Measurements from ENCODE around the gene FGF22. TPM values are rescaled to one million over a fixed set of nuclear protein-coding genes. Genes with fewer than 3 reads are reported as not detected.

FGF22 gene
- total RNA-seq, 1 experiment from 2014 or later = 1.3 TPM

DNA sequence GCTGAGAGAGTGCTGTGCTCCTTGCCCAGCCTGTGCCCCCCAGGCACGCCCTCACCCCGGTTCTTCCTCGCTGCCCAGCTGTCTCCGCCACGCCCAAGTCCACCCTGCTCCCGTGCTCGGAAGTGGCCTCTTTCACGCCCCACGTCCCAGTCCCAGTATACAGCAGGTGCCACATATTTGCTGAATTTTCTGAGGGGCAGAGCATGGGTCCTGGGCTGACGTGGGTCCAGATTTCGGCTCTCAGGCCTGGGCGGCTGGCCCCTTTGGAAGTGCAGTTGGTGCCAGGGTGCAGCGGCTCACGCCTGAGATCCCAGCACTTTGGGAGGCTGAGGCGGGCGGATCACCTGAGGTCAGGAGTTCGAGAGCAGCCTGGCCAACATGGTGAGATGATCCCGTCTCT is 46.6 kb upstream of the FGF22 start:
- no TSS peak for BruUV-seq (replicated peaks)
- Histone ChIP-seq H3K27me3 (ENCODE audit: low read length) (peaks cover 7% of the 10 kb centered on the region; the same call in 1 of the 2 replicates), H3K9ac (ENCODE audit: low read length) (no peak overlapping the region), H3K79me2 (ENCODE audit: low read length) (no peaks in the 10 kb centered on the region), H3F3A (ENCODE audit: low read length, unreplicated experiment) (no peaks in the 10 kb centered on the region), H3K9me2 (replicated peaks; ENCODE audit: low read length) (no peaks in the 10 kb centered on the region), H3K4me1 (ENCODE audit: insufficient read depth, low read length) (peaks cover 6% of the 10 kb centered on the region; the same call in 1 of the 2 replicates), H3K4me2 (ENCODE audit: low read length) (no peak overlapping the region), H3K36me3 (ENCODE audit: low read depth, low read length) (no peaks in the 10 kb centered on the region), H3K4me3 (ENCODE audit: low read length) (no peak overlapping the region), H4K20me1 (ENCODE audit: low read length) (no peaks in the 10 kb centered on the region), H2AFZ (ENCODE audit: low read length) (no peak overlapping the region), H3K27ac (ENCODE audit: low read length) (no peak overlapping the region), H3K9me3 (ENCODE audit: low read length) (no peaks in the 10 kb centered on the region)
- intact Hi-C loops (cut with micrococcal nuclease) = no loop called here
- DNase-seq (no peak), ATAC-seq (no peak)
- ChIA-PET POLR2A (ENCODE audit: unreplicated experiment) (no interaction called here), CTCF (no interaction called here)
- TF ChIP-seq EZH2 (IDR thresholded peaks at IDR 0.05; ENCODE audit: low read length, unreplicated experiment) (no peak), EZH2phosphoT487 (IDR thresholded peaks at IDR 0.05; ENCODE audit: borderline replicate concordance, low read length) (no peak)
- TF ChIP-seq, protein P1, sequence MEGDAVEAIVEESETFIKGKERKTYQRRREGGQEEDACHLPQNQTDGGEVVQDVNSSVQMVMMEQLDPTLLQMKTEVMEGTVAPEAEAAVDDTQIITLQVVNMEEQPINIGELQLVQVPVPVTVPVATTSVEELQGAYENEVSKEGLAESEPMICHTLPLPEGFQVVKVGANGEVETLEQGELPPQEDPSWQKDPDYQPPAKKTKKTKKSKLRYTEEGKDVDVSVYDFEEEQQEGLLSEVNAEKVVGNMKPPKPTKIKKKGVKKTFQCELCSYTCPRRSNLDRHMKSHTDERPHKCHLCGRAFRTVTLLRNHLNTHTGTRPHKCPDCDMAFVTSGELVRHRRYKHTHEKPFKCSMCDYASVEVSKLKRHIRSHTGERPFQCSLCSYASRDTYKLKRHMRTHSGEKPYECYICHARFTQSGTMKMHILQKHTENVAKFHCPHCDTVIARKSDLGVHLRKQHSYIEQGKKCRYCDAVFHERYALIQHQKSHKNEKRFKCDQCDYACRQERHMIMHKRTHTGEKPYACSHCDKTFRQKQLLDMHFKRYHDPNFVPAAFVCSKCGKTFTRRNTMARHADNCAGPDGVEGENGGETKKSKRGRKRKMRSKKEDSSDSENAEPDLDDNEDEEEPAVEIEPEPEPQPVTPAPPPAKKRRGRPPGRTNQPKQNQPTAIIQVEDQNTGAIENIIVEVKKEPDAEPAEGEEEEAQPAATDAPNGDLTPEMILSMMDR (conservative IDR thresholded peaks at IDR 0.05; ENCODE audit: low read depth, low read length) = no peak

DNA sequence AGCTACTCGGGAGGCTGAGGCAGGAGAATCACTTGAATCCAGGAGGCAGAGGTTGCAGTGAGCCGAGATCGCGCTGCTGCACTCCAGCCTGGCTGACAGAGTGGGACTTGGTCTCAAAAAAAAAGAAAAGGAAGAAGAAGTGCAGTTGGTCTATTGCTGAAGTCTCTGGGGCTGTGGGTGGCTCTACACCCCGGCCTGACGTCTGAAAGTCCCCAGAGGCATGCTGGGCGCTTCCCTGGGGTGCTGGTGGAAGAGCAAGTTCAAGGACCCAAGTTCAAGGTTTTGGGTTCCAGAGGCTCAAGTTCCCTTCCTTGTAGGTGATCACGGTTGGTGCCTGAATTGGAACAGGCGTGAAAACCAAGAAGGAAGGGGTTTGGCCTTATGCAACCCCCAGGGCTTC is 46.2 kb upstream of the FGF22 start:
- Histone ChIP-seq H3K9me2 (replicated peaks; ENCODE audit: low read length) (no peaks in the 10 kb centered on the region), H3K36me3 (ENCODE audit: low read depth, low read length) (no peaks in the 10 kb centered on the region), H3K27ac (ENCODE audit: low read length) (no peak overlapping the region), H3K4me3 (ENCODE audit: low read length) (no peak overlapping the region), H3K27me3 (ENCODE audit: low read length) (peaks cover 7% of the 10 kb centered on the region; the same call in 1 of the 2 replicates), H3K79me2 (ENCODE audit: low read length) (no peaks in the 10 kb centered on the region), H3K4me1 (ENCODE audit: insufficient read depth, low read length) (peaks cover 2% of the 10 kb centered on the region; the same call in 1 of the 2 replicates), H3K9me3 (ENCODE audit: low read length) (no peaks in the 10 kb centered on the region), H3K9ac (ENCODE audit: low read length) (no peak overlapping the region), H2AFZ (ENCODE audit: low read length) (no peak overlapping the region), H3F3A (ENCODE audit: low read length, unreplicated experiment) (no peaks in the 10 kb centered on the region), H4K20me1 (ENCODE audit: low read length) (no peaks in the 10 kb centered on the region), H3K4me2 (ENCODE audit: low read length) (no peak overlapping the region)
- intact Hi-C loops (cut with micrococcal nuclease) = no loop called here
- ChIA-PET CTCF (no interaction called here), POLR2A (ENCODE audit: unreplicated experiment) (no interaction called here)
- no peak for ATAC-seq
- no TSS peak for BruUV-seq (replicated peaks)
- TF ChIP-seq EZH2phosphoT487 (IDR thresholded peaks at IDR 0.05; ENCODE audit: borderline replicate concordance, low read length) = no peak
- TF ChIP-seq, protein P1 (conservative IDR thresholded peaks at IDR 0.05; ENCODE audit: low read depth, low read length) = no peak
- TF ChIP-seq EZH2 (IDR thresholded peaks at IDR 0.05; ENCODE audit: low read length, unreplicated experiment) = no peak
- DNase-seq = no peak

DNA sequence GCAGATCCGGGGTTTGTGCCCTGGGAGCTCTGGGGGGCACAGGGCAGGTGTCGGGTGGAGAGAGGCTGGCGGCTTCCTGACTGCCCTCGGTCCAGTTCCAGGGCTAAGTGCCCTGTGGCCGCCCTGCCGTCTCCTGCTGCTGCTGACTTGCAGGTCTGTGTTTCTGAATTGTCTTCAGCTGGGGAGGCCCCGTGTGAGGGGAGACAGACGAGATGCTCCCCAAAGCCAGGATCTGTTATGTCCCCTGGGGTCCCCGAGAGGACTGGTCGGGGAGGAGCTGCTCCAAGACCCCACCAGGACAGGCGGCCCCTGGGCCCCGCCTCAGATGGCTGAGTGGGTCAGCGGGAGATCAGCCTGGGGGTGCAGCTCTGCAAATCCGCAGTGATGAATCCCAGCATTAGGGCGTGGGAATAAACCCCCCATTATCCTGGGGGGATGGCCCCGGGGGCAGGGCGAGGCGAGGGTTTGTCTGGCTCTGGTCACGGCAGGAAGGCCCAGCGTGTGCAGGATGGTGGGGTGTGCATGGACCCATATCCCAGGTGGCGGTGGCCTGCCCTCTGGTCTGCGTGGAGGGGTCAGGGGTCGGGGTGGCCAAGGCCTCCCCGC is 45.3 kb upstream of the FGF22 start:
- DNase-seq (no peak), ATAC-seq (no peak)
- no peaks in the 10 kb centered on the region for H3K9me2 ChIP-seq (replicated peaks; ENCODE audit: low read length)
- no peak overlapping the region for H3K27ac ChIP-seq (ENCODE audit: low read length)
- no peaks in the 10 kb centered on the region for H3K9me3 ChIP-seq (ENCODE audit: low read length)
- H3K79me2 ChIP-seq (ENCODE audit: low read length) = no peaks in the 10 kb centered on the region
- ChIA-PET POLR2A (ENCODE audit: unreplicated experiment) (no interaction called here), CTCF (no interaction called here)
- intact Hi-C loops (cut with micrococcal nuclease) = no loop called here
- no peaks in the 10 kb centered on the region for H3K36me3 ChIP-seq (ENCODE audit: low read depth, low read length)
- no peak overlapping the region for H2AFZ ChIP-seq (ENCODE audit: low read length)
- H3K4me2 ChIP-seq (ENCODE audit: low read length) = no peak overlapping the region
- no peaks in the 10 kb centered on the region for H4K20me1 ChIP-seq (ENCODE audit: low read length)
- H3K27me3 ChIP-seq (ENCODE audit: low read length) = peaks cover under 1% of the 10 kb centered on the region; the same call in 1 of the 2 replicates
- H3K4me3 ChIP-seq (ENCODE audit: low read length) = no peak overlapping the region
- no peak overlapping the region for H3K9ac ChIP-seq (ENCODE audit: low read length)
- no peaks in the 10 kb centered on the region for H3K4me1 ChIP-seq (ENCODE audit: insufficient read depth, low read length)
- TF ChIP-seq, protein P1 (conservative IDR thresholded peaks at IDR 0.05; ENCODE audit: low read depth, low read length) = no peak
- TF ChIP-seq EZH2phosphoT487 (IDR thresholded peaks at IDR 0.05; ENCODE audit: borderline replicate concordance, low read length) (no peak), EZH2 (IDR thresholded peaks at IDR 0.05; ENCODE audit: low read length, unreplicated experiment) (no peak)
- BruUV-seq (replicated peaks) = no TSS peak
- no peaks in the 10 kb centered on the region for H3F3A ChIP-seq (ENCODE audit: low read length, unreplicated experiment)
